ENCODE data around the gene DMAC2.
"Not testable (repeated sequence)": the region's sequence is repeated elsewhere in the genome, so short reads cannot be mapped to it uniquely, and the experiment has no call there.

The DMAC2 gene

DNA sequence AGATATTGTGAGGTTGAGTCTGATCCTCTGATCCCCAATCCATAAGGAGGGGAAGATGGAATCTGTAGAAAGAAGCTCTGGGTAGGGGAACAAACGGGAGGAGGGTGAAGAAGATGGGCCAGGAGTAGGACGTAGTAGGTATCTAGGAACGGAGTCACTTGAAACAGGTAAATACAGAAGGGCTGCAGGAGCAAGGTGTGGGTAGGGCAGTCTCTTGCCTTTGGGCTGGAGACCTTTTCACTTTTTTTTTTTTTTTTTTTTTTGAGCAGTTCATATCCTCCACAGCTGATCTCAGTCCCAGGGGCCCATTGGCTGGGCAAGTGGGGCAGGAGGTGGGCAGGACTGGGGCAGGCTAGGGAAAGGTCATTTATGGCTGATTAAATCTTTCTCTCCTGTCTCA, 40.6 kb downstream of the DMAC2 start:
- DNase-seq (ENCODE audit: low read depth in 3 of 3) = no peak

DNA sequence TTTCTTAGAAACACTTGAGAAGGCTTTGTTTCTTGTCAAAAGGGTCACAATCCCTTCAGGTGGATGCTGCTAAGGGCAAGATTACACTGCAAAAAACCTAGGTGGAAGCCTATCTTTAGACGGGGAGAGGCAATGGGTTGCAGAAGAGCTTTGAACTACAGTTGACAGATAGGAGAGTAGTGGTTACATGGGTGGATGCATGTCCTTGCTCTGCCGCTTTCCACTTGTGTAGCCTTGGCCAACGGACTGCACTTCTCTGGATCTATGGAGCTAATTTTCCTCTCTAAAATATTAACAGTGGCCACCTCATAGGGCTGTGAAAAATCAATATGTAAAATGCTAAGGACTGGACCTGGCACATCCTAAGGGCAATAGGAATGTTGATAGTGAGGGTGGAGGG, 41.1 kb downstream of the DMAC2 start:
- no peak for DNase-seq (ENCODE audit: low read depth in 3 of 3)

DNA sequence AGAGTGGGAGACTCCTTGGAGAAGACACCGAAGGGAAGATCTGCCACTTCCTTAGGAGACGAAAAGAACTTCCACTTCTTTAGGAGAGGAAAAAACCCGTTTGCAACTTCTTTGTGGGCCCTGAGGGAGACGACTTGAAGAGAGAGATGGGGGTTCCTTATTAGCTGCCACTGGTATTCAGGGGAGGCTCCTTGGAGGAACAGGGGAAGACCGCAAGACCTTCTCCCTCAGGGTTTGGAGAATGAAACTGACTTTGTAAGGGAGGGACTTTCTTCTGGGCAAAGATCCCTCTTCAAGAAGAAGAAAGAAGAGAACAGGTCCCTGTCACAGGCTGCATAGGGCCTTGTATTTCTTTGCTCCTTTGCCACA, 41.7 kb downstream of the DMAC2 start:
- no peak for DNase-seq (ENCODE audit: low read depth in 3 of 3)

DNA sequence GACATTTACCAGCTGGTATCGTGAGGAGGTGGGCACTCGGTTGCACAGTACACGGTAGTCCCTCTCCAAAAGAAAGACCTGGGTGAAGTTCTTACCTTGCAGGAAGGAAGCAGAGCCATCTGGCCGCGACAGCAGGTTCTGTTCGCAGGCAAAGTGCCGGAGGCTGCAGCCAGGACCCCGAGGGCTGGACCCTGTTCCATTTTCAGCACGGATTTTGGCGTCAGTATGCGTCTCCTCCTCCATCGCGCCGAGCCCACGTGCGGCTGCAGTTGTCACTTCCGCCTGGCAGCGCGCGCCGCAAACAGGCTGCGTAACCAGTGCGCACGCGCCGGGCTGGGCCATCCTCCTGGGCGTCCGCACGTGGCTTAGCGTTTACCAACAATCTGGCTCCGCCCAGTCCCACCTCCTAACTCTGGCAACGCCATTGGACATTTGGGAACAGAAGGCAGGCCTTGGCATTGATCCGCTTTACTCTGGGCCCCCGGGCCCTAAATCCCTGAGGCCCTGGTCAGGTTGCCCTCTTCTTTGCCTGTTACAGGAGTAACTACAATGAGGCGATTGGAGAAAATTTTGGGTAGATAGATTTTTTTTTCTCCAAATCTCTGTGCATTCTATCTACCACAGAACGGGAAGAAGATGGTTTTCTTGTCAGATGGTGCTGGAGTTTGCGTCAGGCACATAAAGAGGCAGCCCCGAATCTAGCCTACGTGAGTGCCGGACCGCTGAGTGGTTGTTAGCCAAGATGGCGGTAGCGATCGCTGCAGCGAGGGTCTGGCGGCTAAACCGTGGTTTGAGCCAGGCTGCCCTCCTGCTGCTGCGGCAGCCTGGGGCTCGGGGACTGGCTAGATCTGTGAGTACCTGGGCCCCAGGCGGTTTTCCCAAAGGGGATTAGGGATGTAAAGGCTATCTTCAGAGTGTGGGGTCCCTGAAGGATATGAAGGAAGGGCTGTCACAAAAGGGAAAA, 42.3 kb downstream of the DMAC2 start, which contains the start of the genes BCKDHA and EXOSC5:
BCKDHA (plus strand) TSS at position 733 of the 964 bp plus-strand sequence; CDS start at position 743, 10 bp downstream.
EXOSC5 (minus strand) TSS at position 274 of the 964 bp plus-strand sequence; CDS start at position 243, 31 bp downstream.
- DNase-seq (ENCODE audit: low read depth in 3 of 3) = peak; percentile 98 to 99 (median 99)

DNA sequence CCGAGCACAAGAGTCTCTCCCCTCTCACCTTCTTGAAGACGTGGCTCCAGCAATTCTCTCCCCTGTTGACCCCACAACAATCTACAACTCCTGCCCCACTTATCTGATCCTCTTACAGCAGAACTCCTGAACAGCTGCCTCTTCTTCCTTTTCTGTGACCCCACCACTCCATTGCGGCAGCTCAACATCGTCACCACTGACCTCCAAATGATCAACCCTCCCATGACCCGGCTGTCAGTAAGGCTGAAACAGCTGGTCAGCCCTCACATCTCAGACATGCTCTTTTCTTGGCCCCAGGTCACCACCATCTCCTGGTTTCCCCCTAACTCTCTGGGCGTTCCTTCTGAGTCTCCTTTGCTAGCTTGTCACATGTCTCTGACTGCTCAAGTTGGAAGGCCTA, 44.4 kb downstream of the DMAC2 start:
- no peak for DNase-seq (ENCODE audit: low read depth in 3 of 3)

DNA sequence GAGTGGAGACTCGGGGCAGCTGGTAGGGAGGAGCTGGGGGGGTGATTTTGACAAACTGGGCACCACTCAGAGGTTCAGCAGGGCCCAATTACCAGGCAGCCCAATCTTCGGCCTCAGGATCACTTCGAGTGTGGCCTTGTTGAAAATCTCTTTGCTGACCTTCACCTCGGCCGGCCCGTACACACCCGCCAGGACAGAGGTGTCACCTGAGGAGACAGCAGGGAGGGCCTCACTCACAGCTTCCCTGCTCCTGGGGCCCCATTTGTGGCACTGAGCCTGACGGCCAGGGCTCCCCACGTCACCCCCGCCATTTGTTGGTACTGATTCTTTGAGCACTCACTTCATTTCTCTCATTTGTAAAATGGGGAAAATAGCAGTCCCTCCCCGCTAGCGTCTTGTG, 46.9 kb downstream of the DMAC2 start:
- DNase-seq (ENCODE audit: low read depth in 3 of 3) = no peak

DNA sequence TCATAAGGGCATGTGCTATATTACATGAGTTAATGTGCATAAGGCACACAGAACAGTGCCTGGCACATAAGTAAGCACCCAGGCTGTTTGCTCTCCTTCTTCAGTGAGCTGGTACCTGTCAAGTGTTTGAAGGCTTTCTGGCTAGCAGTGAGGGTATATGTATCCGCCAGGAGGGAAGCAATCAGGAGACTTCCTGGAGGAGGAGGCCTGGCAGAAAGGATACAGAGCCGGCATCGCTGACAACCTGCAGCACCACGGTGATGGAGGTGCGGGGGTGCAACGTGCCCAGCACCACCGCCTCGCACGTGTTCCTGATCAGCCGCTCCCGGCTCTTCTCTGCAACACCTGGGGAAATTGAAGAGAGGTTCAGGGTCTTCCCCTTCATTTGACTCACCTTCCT, 48.1 kb downstream of the DMAC2 start:
- no peak for DNase-seq (ENCODE audit: low read depth in 3 of 3)

DNA sequence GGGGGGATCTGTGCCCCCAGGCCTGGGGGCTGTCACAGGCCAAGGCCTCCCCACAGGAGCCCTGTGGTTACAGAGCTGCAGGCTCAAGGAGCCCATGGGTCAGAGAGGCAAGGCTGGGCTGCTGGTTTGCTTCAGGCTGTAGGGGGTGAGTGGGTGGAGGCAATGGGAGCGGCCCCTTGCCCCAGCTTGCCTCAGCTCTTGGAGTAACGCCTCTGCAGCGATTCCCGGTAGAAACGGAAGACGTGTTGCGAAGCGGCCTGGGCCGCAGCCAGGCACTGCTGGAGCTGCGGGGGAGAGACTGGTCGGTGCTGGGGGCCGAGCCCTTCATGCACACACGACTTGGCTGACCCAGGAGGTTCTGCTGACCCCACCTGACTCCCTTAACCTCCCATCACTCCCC, 53.3 kb downstream of the DMAC2 start:
- DNase-seq (ENCODE audit: low read depth in 3 of 3) = no peak

DNA sequence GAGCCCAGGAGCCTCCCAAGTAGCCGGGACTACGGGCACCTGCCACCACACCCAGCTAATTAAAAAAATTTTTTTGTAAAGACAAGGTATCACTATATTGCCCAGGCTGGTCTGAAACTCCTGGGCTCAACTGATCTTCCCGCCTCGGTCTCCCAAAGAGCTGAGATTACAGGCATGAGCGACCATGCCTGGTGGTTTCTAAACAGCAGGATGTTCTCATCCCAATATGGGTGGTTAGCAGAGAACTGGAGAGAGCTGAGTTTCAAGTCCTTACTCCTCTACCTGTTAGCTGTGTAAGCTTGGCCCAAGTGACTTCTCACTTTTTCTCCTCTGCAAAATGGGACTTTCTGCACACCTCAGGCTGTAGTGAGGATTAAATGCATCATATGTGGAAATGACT, 55.4 kb downstream of the DMAC2 start:
- no peak for DNase-seq (ENCODE audit: low read depth in 3 of 3)

DNA sequence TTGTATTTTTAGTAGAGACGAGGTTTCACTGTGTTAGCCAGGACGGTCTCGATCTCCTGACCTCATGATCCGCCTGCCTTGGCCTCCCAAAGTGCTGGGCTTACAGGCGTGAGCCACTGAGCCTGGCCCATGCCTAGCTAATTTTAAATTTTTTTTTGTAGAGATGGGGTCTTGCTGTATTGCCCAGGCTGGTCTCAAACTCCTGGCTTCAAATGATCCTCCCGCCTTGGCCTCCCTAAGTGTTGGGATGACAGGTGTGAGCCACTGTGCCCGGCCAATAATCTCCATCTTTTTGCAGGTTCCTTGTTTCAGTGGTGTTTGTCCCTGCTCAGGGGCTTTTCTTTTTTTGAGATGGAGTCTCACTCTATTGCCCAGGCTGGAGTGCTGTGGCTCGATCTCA, 58.2 kb downstream of the DMAC2 start:
- not testable (repeated sequence) for DNase-seq (ENCODE audit: low read depth in 3 of 3)
